GM19023 (cell line): ENCODE measurements around the gene CEP55.

Source experiments
- ATAC-seq: cut with Tn5 transposase; IDR thresholded peaks from one replicate; pipeline ENCODE4 v1.9.1; 2021; ENCODE audit warnings: mild to moderate bottlenecking, moderate library complexity; ENCODE audit not compliant: unreplicated experiment

The CEP55 gene

DNA sequence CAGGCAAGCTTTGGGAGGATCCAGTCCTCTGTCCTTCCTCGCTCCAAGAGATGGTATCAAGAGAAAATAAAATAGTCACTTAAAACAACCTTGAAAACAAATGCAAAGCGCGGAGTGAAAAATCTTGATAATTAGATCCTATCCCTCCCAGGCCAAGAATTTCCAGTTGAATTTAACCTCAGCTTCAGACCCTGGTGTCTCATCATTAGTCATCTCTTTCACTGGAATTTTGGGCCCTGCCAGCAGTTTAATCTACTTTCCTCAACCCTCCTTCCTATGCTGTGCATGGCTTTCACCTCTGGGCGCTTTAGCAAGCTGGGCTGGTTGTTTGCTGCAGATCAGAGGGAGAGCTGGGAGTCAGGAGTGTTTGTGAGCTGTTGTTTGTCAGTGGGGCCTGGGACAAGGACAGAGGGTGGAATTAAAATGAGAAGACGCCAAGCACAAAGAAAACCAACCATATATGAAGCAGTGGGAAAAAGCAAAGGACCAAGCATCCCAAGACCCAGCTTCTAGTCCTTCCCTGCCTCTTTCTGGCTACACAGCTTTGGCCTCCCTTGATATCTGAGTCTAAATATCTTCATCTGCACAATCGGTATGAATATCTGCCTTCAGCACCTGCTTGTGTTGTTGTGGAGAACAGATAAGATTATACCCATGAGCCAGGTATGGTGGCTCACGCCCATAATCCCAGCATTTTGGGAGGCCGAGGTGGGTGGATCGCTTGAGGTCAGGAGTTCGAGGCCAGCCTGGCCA, 27.8 kb upstream of the CEP55 start:
- no peak for ATAC-seq

DNA sequence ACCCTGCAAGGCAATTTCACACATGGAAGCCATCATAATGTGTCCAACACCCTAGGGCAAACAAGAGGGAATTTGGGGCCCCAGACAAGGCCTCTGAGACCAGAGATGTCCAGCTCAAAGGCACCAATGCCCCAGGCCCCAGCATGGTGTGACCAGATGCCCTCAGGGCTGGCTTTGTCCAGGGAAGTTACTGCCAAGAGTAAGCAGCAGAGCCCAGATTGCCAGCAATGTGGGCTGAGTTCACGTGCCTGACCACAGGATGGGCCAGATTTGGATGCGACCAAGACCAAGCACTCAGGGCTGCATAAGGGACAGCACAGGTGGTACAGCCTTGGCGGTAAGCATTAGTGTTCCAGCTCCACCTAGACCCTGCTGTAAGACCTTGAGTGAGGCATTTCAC, 27.0 kb upstream of the CEP55 start:
- ATAC-seq, result no peak

GRCh38 chr10:93471110-93471651, 25.2 kb upstream of the CEP55 start:
- ATAC-seq, result no peak

GRCh38 chr10:93473161-93473560, 23.3 kb upstream of the CEP55 start:
- no peak for ATAC-seq

DNA sequence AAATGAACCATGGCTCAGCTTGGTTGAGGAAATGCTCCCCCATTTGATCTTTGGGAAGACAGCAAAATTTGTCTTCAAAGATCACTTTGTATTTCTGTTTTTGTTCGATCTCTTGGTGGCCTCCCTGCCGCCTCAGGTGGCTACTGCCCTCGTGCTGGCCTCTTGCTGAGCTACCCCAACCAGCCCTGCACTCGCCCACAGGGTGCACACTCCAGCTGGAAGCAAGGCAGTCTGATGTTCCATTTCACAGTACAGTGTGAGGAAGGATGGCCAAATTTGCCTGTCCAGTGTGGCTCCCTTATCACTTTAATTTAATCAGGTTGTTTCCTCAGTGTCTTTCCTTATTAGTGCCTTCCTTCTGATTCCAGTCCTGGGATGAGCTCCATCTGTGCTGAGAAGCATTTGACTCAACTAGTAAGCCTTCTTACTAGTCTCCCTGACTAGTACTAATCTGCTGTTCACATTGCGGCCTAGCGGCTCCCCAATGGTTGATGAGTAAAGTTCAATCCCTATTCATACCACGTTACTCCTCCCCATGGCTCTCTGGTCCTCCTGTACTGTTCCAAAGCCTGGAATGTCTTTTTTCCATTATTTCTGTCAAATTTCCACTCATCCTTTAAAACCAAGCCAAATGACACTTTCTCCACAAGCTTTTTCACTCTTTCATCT, 22.5 kb upstream of the CEP55 start:
- no peak for ATAC-seq

GRCh38 chr10:93475227-93475626, 21.2 kb upstream of the CEP55 start:
- ATAC-seq, result no peak

- no peak for ATAC-seq
Observed at GRCh38 chr10:93475871-93476270, 20.5 kb upstream of the CEP55 start.

DNA sequence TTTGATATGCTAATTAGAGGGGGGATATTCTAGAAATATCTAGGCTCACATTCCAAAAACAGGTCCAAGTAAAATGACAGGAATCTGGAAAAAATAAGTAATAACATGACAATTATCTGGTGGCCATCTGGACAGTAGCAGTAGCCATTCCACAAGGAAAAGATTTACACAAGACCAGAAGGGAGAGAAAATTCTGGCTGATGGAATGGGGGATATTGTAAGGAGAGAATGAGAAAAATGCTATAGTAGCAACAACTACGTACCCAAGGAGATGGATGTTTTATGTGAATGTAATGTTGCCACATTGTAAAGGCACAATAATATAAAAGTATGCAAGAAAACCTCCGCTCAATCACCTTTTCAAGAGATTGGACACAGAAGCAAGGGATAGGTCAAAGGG, 19.7 kb upstream of the CEP55 start:
- no peak for ATAC-seq

GRCh38 chr10:93478873-93479272, 17.5 kb upstream of the CEP55 start:
- ATAC-seq, result no peak

GRCh38 chr10:93481637-93482144, 14.7 kb upstream of the CEP55 start:
- no peak for ATAC-seq

- ATAC-seq, result peak; percentile 67
Observed at GRCh38 chr10:93482145-93482834, 14.1 kb upstream of the CEP55 start, which contains the start of gene MYOF. TSS of gene MYOF (minus strand) at chr10:93482334. CDS start at chr10:93482194, 140 bp downstream.

DNA sequence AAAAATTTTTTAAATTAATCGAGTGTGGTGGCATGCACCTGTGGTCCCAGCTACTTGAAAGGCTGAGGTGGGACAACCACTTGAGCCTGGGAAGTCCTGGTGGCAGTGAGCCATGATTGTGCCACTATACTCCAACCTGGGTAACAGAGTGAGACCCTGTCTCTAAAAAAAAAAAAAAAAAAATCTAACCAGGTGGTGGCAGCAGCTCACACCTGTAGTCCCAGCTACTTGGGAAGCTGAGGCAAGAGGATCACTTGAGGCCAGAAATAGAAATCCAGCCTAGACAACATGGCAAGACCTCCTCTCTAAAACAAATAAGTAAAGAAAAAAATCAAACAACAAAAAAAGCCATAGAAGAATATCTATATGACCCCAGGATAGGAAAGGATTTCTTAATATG, 10.7 kb upstream of the CEP55 start:
- no peak for ATAC-seq

DNA sequence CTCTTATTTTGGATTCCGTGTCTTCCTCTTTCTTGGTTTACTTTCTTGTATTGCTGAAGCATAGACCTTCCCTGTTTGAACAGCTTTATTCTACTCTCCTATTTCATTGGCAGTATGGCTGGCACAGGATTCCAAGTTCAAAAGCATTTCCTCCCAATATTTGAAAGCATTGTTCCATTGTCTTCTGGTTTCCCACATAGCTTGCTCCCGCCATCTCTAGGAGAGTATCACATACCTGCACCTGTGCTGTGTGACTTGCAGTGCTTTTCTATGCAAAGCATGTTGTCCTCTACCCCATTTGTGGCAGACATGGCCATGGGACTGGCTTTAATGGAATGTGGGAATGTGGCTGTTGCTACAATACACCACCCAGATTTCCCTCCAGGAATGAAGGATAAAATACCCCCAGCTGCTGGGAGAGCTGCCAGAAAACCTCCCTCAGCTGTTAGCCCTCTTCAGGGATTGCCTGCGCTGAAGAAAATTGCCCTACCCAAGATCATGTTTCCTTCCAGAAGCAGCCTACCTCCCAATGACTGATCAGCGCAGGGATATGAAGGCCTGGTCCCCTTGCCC, 7.4 kb upstream of the CEP55 start:
- ATAC-seq, result no peak

- ATAC-seq, result no peak
Observed at GRCh38 chr10:93491602-93492121, 4.8 kb upstream of the CEP55 start.

DNA sequence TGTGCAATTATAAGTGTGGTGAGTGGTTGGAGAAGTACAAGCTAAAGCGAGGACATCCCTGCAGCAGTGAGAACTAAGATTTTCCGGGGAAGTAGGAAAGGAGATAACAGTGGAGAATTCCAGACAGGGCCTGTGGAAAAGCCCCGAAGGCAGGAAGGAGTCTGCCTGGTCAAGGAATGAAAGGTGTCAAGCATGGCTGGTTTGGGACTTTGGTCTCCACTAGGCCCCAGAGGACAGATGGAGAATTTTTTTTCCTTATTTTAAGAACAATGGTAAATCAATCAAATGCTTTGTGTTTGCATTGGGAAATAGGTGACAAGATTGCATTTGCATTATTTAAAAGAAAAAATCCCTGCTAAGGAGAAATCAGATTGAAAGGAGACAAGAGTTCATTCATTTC, 3.2 kb upstream of the CEP55 start:
- ATAC-seq, result no peak

GRCh38 chr10:93494494-93494893, 1.9 kb upstream of the CEP55 start:
- no peak for ATAC-seq

DNA sequence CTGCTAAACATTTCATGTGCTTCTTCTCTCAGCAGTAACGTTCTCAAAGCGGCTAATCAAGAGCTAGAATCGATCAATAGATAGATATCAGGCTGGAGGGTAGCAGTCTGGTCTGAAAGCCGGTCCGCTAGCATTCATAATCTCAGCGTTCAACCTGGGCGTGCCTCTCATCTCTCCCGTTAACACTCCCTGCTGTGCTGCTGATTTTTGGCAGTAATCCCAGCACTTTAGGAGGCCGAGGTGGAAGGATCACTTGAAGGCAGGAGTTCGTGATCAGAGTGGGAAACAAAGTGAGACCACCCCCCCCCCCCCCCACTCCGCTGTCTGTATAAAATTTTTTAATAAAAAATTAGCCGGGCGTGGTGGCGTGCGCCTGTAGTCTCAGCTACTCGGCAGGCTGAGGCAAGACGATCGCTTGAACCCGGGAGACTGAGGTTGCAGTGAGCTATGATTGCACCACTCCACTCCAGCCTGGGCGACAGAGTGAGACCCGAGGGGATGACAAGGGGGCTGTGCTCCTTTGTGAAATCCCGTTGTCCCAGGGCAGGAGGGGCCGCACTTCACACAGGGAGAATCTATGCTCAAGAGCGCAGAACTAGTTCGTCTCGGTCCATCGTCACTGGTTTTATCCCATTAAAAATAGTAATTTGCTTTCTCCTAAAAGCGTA, 624 bp upstream of the CEP55 start:
- peak; percentile 26 for ATAC-seq

- no peak for ATAC-seq
Observed at GRCh38 chr10:93498166-93498565, 1.8 kb downstream of the CEP55 start.

DNA sequence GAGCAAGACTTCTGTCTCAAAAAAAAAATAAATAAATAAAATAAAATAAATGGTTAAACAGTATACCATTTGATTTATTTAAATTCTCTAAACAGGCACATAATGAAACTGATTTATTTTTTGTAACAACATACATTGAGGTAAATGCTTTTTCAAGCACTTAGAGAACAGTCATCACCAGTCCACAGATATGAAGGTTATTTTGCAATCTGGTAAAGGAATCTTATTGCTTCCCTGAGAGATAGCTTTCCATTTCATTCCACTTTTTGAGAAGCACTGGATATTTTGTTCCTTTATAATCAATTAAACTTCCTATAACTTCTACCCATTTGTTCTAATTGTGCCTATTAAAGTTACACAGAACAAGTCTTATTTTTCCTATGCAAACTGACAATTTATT, 5.2 kb downstream of the CEP55 start:
- ATAC-seq, result no peak

DNA sequence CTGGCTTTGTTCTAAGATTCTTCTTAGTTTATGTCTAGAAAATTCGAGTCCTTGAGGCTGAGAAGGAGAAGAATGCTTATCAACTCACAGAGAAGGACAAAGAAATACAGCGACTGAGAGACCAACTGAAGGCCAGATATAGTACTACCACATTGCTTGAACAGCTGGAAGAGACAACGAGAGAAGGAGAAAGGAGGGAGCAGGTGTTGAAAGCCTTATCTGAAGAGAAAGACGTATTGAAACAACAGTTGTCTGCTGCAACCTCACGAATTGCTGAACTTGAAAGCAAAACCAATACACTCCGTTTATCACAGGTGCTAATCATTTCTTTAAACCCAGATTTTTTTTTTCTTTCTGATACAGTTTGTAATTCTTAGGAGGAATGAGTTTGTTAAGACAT, 6.7 kb downstream of the CEP55 start:
- peak; percentile 69 for ATAC-seq
